HL-60 (cell line): Measurements from ENCODE around the gene SRMS.
"Not testable (repeated sequence)": the region's sequence is repeated elsewhere in the genome, so short reads cannot be mapped to it uniquely, and the experiment has no call there.

ENCODE experiments used
- CTCF ChIP-seq: IDR thresholded peaks from one replicate; pipeline ENCODE4 v1.5.1; 2011; ENCODE audit warnings: low read length, control low read depth, inconsistent platforms; ENCODE audit not compliant: insufficient read depth
- POLR2AphosphoS5 ChIP-seq: IDR thresholded peaks from 2 replicates; pipeline ENCODE4 v1.6.1; 2012; ENCODE audit warnings: low read depth
- REST ChIP-seq: IDR thresholded peaks from 2 replicates; pipeline ENCODE4 v1.6.1; 2012; ENCODE audit warnings: low read depth; ENCODE audit not compliant: insufficient replicate concordance

- TF ChIP-seq CTCF, POLR2AphosphoS5, REST: not testable (repeated sequence)
Observed at GRCh38 chr20:63559485-63560332, 12.2 kb upstream of the SRMS start.
